NCI-H2171 treated with DMSO at 0.1 percent for 48 hours (cell line): ENCODE data around the gene LDB2.

Experiments
- DNase-seq: peaks from one replicate; lab custom pipeline; 2025; lab: John Stamatoyannopoulos, UW

LDB2 gene

GRCh38 chr4:16884673-16885460 is 13.6 kb downstream of the LDB2 start:
- DNase-seq = no peak

- DNase-seq = no peak
Observed at GRCh38 chr4:16883806-16884205, 14.6 kb downstream of the LDB2 start.

- DNase-seq = no peak
Observed at GRCh38 chr4:16881151-16881884, 17.1 kb downstream of the LDB2 start.

DNA sequence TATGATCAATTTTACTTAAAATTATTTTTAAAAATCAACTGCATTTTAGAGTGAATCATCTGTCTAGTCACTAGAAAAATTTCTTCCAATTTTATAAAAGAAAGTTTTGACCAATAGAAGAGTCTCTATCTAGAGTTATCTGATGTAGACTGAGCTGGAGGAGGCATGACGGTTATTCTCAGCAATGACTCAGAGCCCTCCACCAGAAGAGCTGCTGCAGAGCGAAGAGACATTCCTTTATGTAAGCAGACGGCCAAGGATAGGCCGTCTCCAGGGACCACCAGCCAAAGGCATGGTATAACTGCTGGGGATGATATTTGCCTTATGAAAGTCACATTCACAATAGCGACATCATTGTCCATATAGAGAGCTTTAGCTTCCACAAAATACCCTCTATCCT is 23.0 kb downstream of the LDB2 start:
- DNase-seq = no peak

GRCh38 chr4:16869594-16870245 is 28.7 kb downstream of the LDB2 start:
- DNase-seq = no peak

DNA sequence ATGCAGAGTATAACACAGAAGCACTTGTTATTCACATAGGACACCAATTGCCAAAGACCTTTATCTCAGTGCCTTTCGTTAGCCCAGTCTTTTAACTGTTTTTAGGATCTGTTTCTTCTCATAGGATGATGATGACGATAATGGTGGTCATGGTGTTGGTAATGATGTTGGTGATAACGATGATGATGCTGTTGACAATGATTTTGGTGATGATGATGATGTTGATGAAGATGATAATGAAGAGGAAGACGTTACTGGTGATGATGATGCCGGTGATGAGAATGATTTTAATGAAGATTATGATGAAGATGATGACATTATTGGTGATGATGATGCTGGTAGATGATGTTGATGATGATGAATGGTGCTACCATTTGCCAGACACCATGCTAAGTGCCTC is 29.8 kb downstream of the LDB2 start:
- no peak for DNase-seq

DNA sequence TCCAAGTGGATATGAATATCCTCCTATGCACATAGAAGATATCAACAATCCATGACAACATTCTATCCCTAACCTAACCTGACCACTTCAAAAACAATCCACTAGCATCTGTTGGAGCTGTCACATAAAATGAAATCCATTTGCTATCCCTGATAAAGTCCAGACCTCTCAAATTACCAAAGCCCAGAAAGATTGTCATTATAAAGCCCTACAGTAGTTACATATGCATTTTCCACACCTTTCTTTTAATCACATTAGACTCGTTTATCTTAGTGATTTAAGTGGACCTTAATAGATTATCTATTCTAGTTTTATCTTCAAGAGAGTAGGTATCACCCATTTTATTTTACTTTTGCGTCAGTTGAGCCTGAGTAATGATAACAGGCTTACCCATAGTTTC is 30.6 kb downstream of the LDB2 start:
- DNase-seq = no peak

DNA sequence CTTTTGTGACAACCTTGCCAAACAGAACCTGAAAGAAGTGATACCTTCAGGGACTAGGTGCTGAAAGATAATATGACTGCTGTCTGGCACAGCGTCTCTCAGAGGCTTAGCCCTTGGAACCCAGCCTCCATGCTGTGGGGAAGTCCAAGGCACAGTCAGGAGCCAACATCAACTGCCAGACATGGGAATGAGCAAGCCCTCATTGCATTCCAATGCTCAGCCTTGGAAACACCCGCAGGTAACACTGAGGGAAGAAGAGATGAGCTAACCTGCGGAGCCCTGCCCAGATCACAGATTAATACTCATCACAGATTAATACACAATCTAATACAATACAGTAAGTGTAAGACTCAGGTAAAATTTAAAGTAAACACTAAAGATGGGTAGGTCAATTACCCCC is 31.5 kb downstream of the LDB2 start:
- DNase-seq = no peak

DNA sequence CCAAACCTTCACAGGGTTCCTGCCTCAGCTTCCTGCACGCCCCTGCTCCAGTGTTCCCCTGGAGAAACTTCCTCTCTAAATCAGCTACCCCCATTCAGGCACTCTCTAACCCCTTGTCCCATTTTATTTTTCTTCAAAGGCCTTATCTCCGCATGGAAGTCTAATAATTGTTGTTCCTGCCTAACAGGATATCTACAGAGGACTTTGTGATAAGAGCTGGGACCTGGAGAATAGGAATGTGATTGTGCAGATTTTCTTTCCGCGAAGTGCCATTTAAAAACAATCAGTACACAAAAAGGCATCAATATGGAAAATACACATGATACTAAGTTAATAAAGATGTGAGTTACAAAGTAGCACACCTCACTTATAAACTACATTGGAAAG is 32.6 kb downstream of the LDB2 start:
- no peak for DNase-seq

DNA sequence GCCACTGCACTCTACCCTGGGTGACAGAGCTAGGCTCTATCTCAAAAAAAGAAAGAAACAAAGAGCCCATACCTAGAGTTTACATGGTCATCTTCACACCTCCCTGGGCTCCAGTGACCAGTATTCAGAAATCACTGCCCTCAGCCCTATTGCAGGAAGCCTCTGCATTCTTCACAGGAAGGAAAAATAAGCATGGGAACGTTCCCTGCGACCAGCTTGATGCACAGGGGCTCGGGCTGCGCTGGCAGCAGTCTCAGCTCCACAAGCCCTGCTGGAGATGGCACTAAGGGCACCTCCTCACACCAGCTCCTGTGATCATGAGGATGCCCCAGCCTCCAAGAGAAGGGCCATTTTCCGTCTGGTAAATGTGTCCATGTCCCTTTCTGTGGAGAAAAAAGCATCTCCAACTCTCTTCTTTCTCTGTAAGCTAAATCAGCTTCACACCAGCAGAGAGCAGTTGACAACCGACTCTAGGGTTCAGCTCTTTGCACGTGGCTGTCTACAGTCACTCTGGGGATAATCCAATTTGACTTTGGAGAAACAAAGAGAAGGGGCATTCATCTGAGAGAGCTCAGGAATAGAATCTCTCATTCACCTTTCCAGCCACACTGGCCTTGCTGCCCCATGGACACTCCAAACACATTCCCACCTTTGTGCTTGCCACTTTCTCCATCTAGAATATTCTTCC is 33.1 kb downstream of the LDB2 start:
- DNase-seq = no peak

GRCh38 chr4:16864199-16864598 is 34.2 kb downstream of the LDB2 start:
- DNase-seq = no peak

GRCh38 chr4:16862697-16863096 is 35.7 kb downstream of the LDB2 start:
- DNase-seq = no peak

GRCh38 chr4:16860516-16860915 is 37.9 kb downstream of the LDB2 start:
- DNase-seq = no peak

DNA sequence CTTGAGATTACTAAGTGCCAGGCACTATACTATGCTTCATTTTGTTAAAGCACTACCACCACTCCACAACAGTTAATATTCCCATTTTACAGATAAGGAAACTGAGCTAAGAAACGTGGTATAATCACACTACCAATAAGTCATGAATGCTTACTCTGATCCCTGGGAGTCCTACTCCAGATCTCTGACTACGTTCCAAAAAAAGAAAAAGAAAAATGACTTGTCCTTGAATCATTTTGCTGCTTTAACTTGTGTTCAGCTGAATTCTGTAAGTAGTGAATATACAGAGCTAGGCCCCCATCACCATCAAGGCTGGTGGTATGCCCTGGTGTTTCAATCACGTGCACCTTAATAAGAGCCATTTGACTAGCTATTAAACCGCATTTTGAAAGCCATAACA is 39.4 kb downstream of the LDB2 start:
- DNase-seq = no peak

DNA sequence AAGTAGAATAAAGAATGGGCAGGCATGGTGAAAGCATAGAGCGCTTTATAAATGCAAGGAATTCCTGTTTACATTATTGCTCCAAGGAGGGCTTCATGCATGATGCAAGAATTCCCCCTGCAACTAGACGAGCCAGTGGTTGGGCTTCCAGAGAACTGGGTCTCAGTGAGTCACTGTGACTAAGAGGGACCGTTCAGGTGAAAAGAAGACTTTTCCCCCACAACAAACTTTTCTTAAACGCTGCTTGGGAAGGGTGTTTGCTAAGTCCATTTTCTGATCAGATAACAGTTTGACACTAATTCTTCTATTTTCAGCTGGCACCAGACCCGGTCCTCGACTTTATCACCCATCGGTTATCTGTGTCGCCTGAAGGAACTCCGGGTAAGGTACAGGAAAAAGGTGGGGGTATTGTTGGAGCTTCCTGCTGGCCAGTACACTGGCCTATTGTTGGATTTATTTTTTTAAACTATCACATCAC is 40.1 kb downstream of the LDB2 start:
- DNase-seq = no peak

DNA sequence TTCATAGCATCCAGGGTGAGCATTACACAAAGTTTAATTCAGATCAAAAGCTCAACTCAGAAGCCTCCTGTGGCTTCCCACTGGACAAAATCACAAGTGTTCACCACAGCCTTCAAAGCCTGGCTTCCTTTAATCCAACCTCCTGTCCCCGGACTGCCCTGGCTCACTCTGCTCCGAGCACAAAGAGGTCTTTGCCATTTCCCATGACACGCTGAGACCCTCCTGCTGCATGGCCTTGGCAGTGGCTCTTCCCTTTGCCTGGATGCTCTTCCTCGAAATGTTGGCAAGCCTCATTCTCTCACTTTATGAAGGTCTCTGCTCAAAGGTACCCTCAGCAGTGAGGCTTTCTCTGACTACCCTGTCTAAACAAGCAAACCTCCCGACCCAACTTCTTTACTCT is 41.0 kb downstream of the LDB2 start:
- no peak for DNase-seq

GRCh38 chr4:16853640-16854039 is 44.8 kb downstream of the LDB2 start:
- no peak for DNase-seq

GRCh38 chr4:16852644-16853043 is 45.8 kb downstream of the LDB2 start:
- DNase-seq = no peak

DNA sequence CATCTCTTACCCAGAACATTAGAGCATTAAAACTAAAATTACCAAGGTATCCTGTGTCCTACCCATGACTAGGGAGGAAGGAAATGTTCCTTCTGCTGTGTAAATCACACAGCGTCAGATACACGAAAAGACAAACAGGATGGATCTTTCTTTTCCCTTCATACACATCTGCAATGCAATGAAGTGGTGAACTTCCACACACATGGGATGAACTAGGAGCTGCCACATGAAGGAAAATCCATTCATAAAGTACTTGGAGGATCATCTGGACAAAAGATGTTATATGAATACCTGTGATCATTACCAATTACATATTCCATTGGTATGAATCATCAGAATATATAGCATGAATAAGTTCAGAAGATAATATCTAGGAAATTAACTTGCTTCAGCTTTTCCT is 46.2 kb downstream of the LDB2 start:
- DNase-seq = no peak

GRCh38 chr4:16846540-16847117 is 51.8 kb downstream of the LDB2 start:
- no peak for DNase-seq

- DNase-seq = no peak
Observed at GRCh38 chr4:16844816-16845586, 53.4 kb downstream of the LDB2 start.
